ENCODE results near the gene IL22RA1. TPM values are rescaled to one million over a fixed set of nuclear protein-coding genes. Genes with fewer than 3 reads are reported as not detected.

Gene IL22RA1
- total RNA-seq, 1 experiment from 2014 or later = 0.28 TPM

GRCh38 chr1:24074817-24075589 lies 67.9 kb downstream of the IL22RA1 start:
- TF ChIP-seq ZBTB21 (CRISPR knock-in tag; IDR thresholded peaks at IDR 0.05; ENCODE audit: borderline replicate concordance) (no peak), ZNF121 (CRISPR knock-in tag; IDR thresholded peaks at IDR 0.05) (peak; percentile 81; the same call in 1 of the 2 replicates)
- Mint-ChIP-seq H3K27ac (no peak overlapping the region), H3K4me1 (peaks cover 22% of the 10 kb centered on the region), H3K9me3 (no peaks in the 10 kb centered on the region), H3K27me3 (ENCODE audit: low read depth) (no peaks in the 10 kb centered on the region), H3K36me3 (no peaks in the 10 kb centered on the region), H3K4me3 (no peak overlapping the region)
- DNase-seq (ENCODE audit: low spot score) (no peak), ATAC-seq (no peak)
- ChIA-PET POLR2A (no interaction called here), CTCF (no interaction called here)

- ChIA-PET CTCF (no interaction called here), POLR2A (no interaction called here)
- Mint-ChIP-seq H3K27ac (no peak overlapping the region), H3K27me3 (ENCODE audit: low read depth) (no peaks in the 10 kb centered on the region), H3K9me3 (no peaks in the 10 kb centered on the region), H3K36me3 (no peaks in the 10 kb centered on the region), H3K4me1 (peaks cover 22% of the 10 kb centered on the region), H3K4me3 (no peak overlapping the region)
- no peak for DNase-seq (ENCODE audit: low spot score)
- no peak for ATAC-seq
- TF ChIP-seq NR2C2 (CRISPR knock-in tag; IDR thresholded peaks at IDR 0.05) (no peak), USF1 (CRISPR knock-in tag; IDR thresholded peaks at IDR 0.05) (no peak)
Measured at GRCh38 chr1:24074196-24074595, 68.7 kb downstream of the IL22RA1 start.

- no peak for DNase-seq (ENCODE audit: low spot score)
- Mint-ChIP-seq H3K27ac (no peak overlapping the region), H3K9me3 (no peaks in the 10 kb centered on the region), H3K4me3 (no peak overlapping the region), H3K36me3 (no peaks in the 10 kb centered on the region), H3K4me1 (peaks cover 6% of the 10 kb centered on the region; the same call in 1 of the 2 replicates), H3K27me3 (ENCODE audit: low read depth) (no peaks in the 10 kb centered on the region)
- no peak for TF ChIP-seq ZNF423 (CRISPR knock-in tag; IDR thresholded peaks at IDR 0.05)
- no peak for TF ChIP-seq AFF4 (CRISPR knock-in tag; IDR thresholded peaks at IDR 0.05; ENCODE audit: borderline replicate concordance)
- no peak for TF ChIP-seq HMGA2 (CRISPR knock-in tag; IDR thresholded peaks at IDR 0.05)
- TF ChIP-seq ATF2 (CRISPR knock-in tag; IDR thresholded peaks at IDR 0.05; ENCODE audit: borderline replicate concordance, low read depth) = no peak
- no peak for TF ChIP-seq PRDM15 (CRISPR knock-in tag; IDR thresholded peaks at IDR 0.05)
- TF ChIP-seq CREB1 (CRISPR knock-in tag; IDR thresholded peaks at IDR 0.05) = no peak
- no peak for TF ChIP-seq ELF4 (CRISPR knock-in tag; IDR thresholded peaks at IDR 0.05; ENCODE audit: low read depth)
- TF ChIP-seq TP53 (CRISPR knock-in tag; IDR thresholded peaks at IDR 0.05) = no peak
- TF ChIP-seq SMAD4 (CRISPR knock-in tag; IDR thresholded peaks at IDR 0.05) = no peak
- TF ChIP-seq TCF7 (CRISPR knock-in tag; IDR thresholded peaks at IDR 0.05; ENCODE audit: low read depth) = no peak
- no peak for TF ChIP-seq CTCF (IDR thresholded peaks at IDR 0.05)
- TF ChIP-seq AR (CRISPR knock-in tag; IDR thresholded peaks at IDR 0.05) = no peak
- ChIA-PET POLR2A (interaction anchor here (0.6 to 1.9 kb wide), 2 partner anchors 60 to 79 kb away, joined by 6 to 8 read pairs; no protein-coding TSS in a partner anchor), CTCF (interaction anchor here (0.9 to 3.3 kb wide), 28 partner anchors 11 to 321 kb away, joined by 3 to 31 read pairs (median 4); partner anchors contain the start of genes IFNLR1, MYOM3 and SRSF10)
- ATAC-seq = no peak
Measured at GRCh38 chr1:24071941-24072340, 71.0 kb downstream of the IL22RA1 start.
